ENCODE data around the gene CACNB2.
"Not testable (repeated sequence)": the region's sequence is repeated elsewhere in the genome, so short reads cannot be mapped to it uniquely, and the experiment has no call there.

The CACNB2 gene

DNA sequence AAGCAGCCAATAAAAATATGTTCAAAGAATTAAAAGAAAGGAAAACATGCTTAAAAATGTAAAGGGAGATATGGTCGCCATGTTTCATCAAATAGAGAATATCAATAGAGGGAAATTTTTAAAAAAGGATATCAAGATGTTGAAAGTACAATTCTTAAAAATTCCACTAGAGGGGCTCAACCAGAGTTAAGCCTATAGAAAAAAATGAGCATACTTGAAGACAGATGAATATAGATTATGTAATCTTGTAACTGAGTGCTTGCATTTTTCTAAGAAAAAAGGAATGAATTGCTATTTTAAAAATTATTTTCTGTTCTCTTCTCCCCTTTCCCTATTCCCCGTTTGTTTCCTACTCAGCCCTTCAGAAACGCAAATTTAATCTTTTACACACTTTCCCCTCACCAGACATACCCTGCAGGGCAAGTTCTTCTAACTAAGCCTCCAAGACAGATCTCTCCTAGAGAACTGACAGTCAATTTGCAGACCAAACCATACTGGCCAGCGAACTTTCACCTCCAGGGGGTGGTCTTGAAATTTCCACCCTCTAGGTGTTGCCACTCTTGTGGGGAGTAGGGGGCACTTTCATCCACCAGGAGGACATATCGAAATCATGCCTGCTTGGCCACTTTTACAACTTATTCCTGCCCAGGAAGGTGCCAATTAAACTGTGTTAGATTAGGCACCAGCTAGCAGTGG is 443.5 kb downstream of the CACNB2 start:
- no peak for DNase-seq

DNA sequence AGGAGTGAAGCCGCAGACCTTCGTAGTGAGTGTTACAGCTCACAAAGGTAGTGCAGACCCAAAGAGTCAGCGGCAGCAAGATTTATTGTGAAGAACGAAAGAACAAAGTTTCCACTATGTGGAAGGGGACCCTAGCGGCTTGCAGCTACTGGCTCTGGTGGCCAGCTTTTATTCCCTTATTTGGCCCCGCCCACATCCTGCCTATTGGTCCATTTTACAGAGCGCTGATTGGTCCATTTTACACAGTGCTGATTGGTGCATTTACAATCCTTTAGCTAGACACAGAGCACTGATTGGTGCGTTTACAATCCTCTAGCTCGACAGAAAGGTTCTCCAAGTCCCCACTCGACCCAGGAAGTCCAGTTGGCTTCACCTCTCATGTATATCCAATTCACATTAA is 446.4 kb downstream of the CACNB2 start:
- not testable (repeated sequence) for DNase-seq

DNA sequence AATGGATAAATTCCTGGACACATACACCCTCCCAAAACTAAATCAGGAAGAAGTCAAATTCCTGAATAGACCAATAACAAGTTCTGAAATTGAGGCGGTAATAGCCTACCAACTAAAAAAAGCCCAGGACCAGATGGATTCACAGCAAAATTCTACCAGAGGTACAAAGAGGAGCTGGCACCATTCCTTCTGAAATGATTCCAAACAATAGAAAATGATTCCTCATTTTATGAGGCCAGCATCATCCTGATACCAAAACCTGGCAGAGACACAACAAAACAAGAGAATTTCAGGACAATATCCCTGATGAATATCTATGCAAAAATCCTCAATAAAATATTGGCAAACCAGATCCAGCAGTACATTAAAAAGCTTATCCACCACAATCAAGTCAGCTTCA is 450.9 kb downstream of the CACNB2 start:
- not testable (repeated sequence) for DNase-seq
